HepG2 (cell line): Measurements from ENCODE around the gene PJA1. TPM values are rescaled to one million over a fixed set of nuclear protein-coding genes. Genes with fewer than 3 reads are reported as not detected.

Experiments used
- ATAC-seq: fragments of 200-7000 bp; cut with Tn5 transposase; 3 replicates; pipeline ENCODE4 v1.9.1; 2020; ENCODE audit warnings: mild to moderate bottlenecking, moderate library complexity
- BruUV-seq: library from RNA; stranded (reverse); fragments of 400-500 nt; replicated peaks from 2 replicates; lab custom pipeline; 2021; lab: Mats Ljungman, UMichigan
- CTCF ChIA-PET: fragments of 300-600 bp; formaldehyde crosslinking; extraction: SDS; loops from one replicate; lab custom pipeline; 2021; ENCODE audit warnings: low total read pairs, inconsistent platforms, low intra/inter-chr PET ratio; lab: Yijun Ruan, JAX
- POLR2A ChIA-PET: fragments of 350-600 bp; sonication (Branson Sonifier 250); formaldehyde crosslinking; loops from one replicate; lab custom pipeline; 2020; ENCODE audit warnings: antibody characterized with exemption, inconsistent platforms; lab: Yijun Ruan, JAX
- DNase-seq: peaks from one replicate; pipeline ENCODE4 v3.0.0-alpha.2; 2015; ENCODE audit warnings: low spot score
- FAIRE-seq: peaks from 3 replicates; lab custom pipeline; 2011; peaks lifted over from hg19 to GRCh38; lab: Jason Lieb, UNC
- H2AFZ ChIP-seq: one replicate; pipeline ENCODE4 v1.6.1; 2011; ENCODE audit warnings: low read length, inconsistent platforms
- H3K27ac ChIP-seq: fragments of 300-600 bp; 3 replicates; pipeline ENCODE4 v1.8.0; 2011; ENCODE audit warnings: mixed run types, mild to moderate bottlenecking, mixed read lengths, low read length, inconsistent platforms; ENCODE audit not compliant: insufficient read depth; ENCODE audit errors: extremely low read length
- H3K27me3 ChIP-seq, 2 experiments: fragments of 200-600 bp in 1 of 2; 2 replicates in 1 of 2; 3 replicates in 1 of 2; pipeline versions ENCODE4 v1.6.0 to v1.8.0; 2011; ENCODE audit warnings: low read length in 2 of 2, mild to moderate bottlenecking in 2 of 2, moderate library complexity in 2 of 2, inconsistent platforms in 1 of 2; ENCODE audit not compliant: insufficient read depth in 2 of 2, control insufficient read depth in 1 of 2
- H3K36me3 ChIP-seq, 2 experiments: fragments of 200-600 bp in 1 of 2; replicated peaks in 1 of 2; 2 replicates in 1 of 2; 3 replicates in 1 of 2; pipeline versions ENCODE4 v1.5.1 to v1.8.0; 2011; ENCODE audit warnings: low read length in 2 of 2, inconsistent platforms in 1 of 2; ENCODE audit not compliant: insufficient read depth in 2 of 2, control insufficient read depth in 1 of 2
- H3K4me1 ChIP-seq: 2 replicates; pipeline ENCODE4 v1.5.1; 2012; ENCODE audit warnings: low read length, inconsistent platforms; ENCODE audit not compliant: insufficient read depth
- H3K4me2 ChIP-seq: 2 replicates; pipeline ENCODE4 v1.6.0; 2011; ENCODE audit warnings: low read depth, low read length, inconsistent platforms
- H3K4me3 ChIP-seq, 3 experiments: fragments of 200-600 bp in 1 of 3; sonication (generic), shearing (Covaris generic) in 1 of 3; replicated peaks in 1 of 3; 2 replicates each; pipeline ENCODE4 v1.5.1; 2011 to 2016; ENCODE audit warnings: low read length in 3 of 3, inconsistent platforms in 2 of 3, low read depth in 2 of 3, mild to moderate bottlenecking in 2 of 3, control low read depth in 1 of 3, mixed read lengths in 1 of 3; ENCODE audit not compliant: insufficient read depth in 1 of 3
- H3K79me2 ChIP-seq: one replicate; pipeline ENCODE4 v1.6.1; 2011; ENCODE audit warnings: low read length, inconsistent platforms; ENCODE audit not compliant: insufficient read depth
- H3K9ac ChIP-seq: 2 replicates; pipeline ENCODE4 v1.6.0; 2011; ENCODE audit warnings: mild to moderate bottlenecking, low read depth, low read length, inconsistent platforms; ENCODE audit not compliant: insufficient read depth
- H3K9me3 ChIP-seq: 2 replicates; pipeline ENCODE4 v1.5.1; 2012; ENCODE audit warnings: mild to moderate bottlenecking, low read length
- H4K20me1 ChIP-seq: 2 replicates; pipeline ENCODE4 v1.6.0; 2011; ENCODE audit warnings: inconsistent platforms, mild to moderate bottlenecking, low read length, moderate library complexity; ENCODE audit not compliant: insufficient read depth
- ATF1 ChIP-seq: IDR thresholded peaks from 2 replicates; pipeline ENCODE4 v1.6.1; 2016; ENCODE audit warnings: mild to moderate bottlenecking, control low read depth
- CREM ChIP-seq, 2 experiments: sonication (generic) in 1 of 2; formaldehyde crosslinking in 1 of 2; IDR thresholded peaks; 2 replicates each; pipeline versions ENCODE4 v1.4.0 to v1.6.1; 2016 to 2020; ENCODE audit warnings: antibody characterized with exemption in 1 of 2, mild to moderate bottlenecking in 1 of 2, missing genetic modification reagents in 1 of 2
- ETV5 ChIP-seq: IDR thresholded peaks from 2 replicates; pipeline ENCODE4 v1.6.1; 2018; ENCODE audit warnings: missing biosample characterization, missing genetic modification reagents, inconsistent platforms, borderline replicate concordance
- HNRNPUL1 ChIP-seq: fragments of 200-400 bp; formaldehyde crosslinking; IDR thresholded peaks from 2 replicates; pipeline ENCODE4 v1.6.1; 2017; ENCODE audit warnings: low read depth, mild to moderate bottlenecking, low read length, moderate library complexity
- HOMEZ ChIP-seq: IDR thresholded peaks from 2 replicates; pipeline ENCODE4 v1.6.1; 2016; ENCODE audit warnings: low read depth
- JARID2 ChIP-seq: sonication (generic); formaldehyde crosslinking; IDR thresholded peaks from 2 replicates; pipeline ENCODE4 v1.8.1; 2023; ENCODE audit warnings: missing genetic modification reagents, inconsistent platforms; ENCODE audit not compliant: insufficient replicate concordance
- KAT8 ChIP-seq: IDR thresholded peaks from 2 replicates; pipeline ENCODE4 v1.6.1; 2016; ENCODE audit warnings: missing genetic modification reagents, missing compliant biosample characterization
- MIER2 ChIP-seq: IDR thresholded peaks from 2 replicates; pipeline ENCODE4 v1.6.1; 2016; ENCODE audit warnings: missing biosample characterization, missing genetic modification reagents
- NFYC ChIP-seq: IDR thresholded peaks from 2 replicates; pipeline ENCODE4 v1.6.1; 2016; ENCODE audit warnings: missing genetic modification reagents, missing compliant biosample characterization
- ZFP36 ChIP-seq: fragments of 150-350 bp; IDR thresholded peaks from 2 replicates; pipeline ENCODE4 v1.6.1; 2018; ENCODE audit warnings: borderline replicate concordance, low read length, low read depth; ENCODE audit not compliant: partially characterized antibody
- ZMYM2 ChIP-seq: sonication (generic); formaldehyde crosslinking; IDR thresholded peaks from 2 replicates; pipeline ENCODE4 v1.8.0; 2022; ENCODE audit warnings: mild to moderate bottlenecking, missing genetic modification reagents
- ZNF556 ChIP-seq: sonication (generic); formaldehyde crosslinking; IDR thresholded peaks from 2 replicates; pipeline ENCODE4 v1.4.0; 2020; ENCODE audit warnings: mild to moderate bottlenecking, missing genetic modification reagents, borderline replicate concordance
- ZNF564 ChIP-seq: sonication (generic); formaldehyde crosslinking; IDR thresholded peaks from 2 replicates; pipeline ENCODE4 v1.8.1; 2023; ENCODE audit warnings: mild to moderate bottlenecking, missing genetic modification reagents
- WGBS: methylation state at CpG from one replicate; pipeline ENCODE4 v1.1.6; 2017; ENCODE audit warnings: low lambda C conversion rate; 5-methylcytosine and 5-hydroxymethylcytosine counted together
- in situ Hi-C: cut with HindIII; loops from 2 replicates; pipeline ENCODE4 v1.10.0; 2017; ENCODE audit warnings: low pct_unique_long_range_greater_than_20kb; ENCODE audit not compliant: extremely low pct_ligation_motif_present
- intact Hi-C: fragments of 100-400 bp; cut with micrococcal nuclease; formaldehyde crosslinking; loops from one replicate; pipeline ENCODE4 v1.10.0; 2022; ENCODE audit not compliant: unreplicated experiment
- polyA plus RNA-seq, 8 experiments: library from polyadenylated mRNA; depleted of rRNA in 3 of 8; stranded (reverse) in 7 of 8; unstranded in 1 of 8; fragments of >200 nt; fragmentation: Illumina TruSeq in 4 of 8; extraction: Trizol in 4 of 8; gene quantifications; 2 replicates each; pipeline versions ENCODE4 v1.2.1 to v1.2.3, GENCODE V29; 2011 to 2016; ENCODE audit warnings: low read depth in 4 of 8, missing spikeins in 1 of 8, mixed read lengths in 1 of 8; ENCODE audit not compliant: insufficient read depth in 1 of 8
- total RNA-seq, 5 experiments: library from RNA; depleted of rRNA; stranded (reverse); fragments of >200 nt; fragmentation: Illumina TruSeq; extraction: Trizol; gene quantifications; 2 replicates each; pipeline ENCODE4 v1.2.3, GENCODE V29; 2016; ENCODE audit warnings: low read depth in 1 of 5
- TF ChIP-seq, protein P1 (sequence below): sonication (generic); formaldehyde crosslinking; IDR thresholded peaks from 2 replicates; pipeline ENCODE4 v1.5.1; 2020; ENCODE audit warnings: missing genetic modification reagents, mild to moderate bottlenecking, borderline replicate concordance
- TF ChIP-seq, protein P2 (sequence below): sonication (generic); formaldehyde crosslinking; IDR thresholded peaks from 2 replicates; pipeline ENCODE4 v1.5.0; 2020; ENCODE audit warnings: missing genetic modification reagents, mild to moderate bottlenecking, borderline replicate concordance

The PJA1 gene
- total and polyA plus RNA-seq, 2 of the 13 experiments (the other 11 are each of a cell fraction or from before 2014, with no cell fraction given) = 3.6 to 9.6 TPM

DNA sequence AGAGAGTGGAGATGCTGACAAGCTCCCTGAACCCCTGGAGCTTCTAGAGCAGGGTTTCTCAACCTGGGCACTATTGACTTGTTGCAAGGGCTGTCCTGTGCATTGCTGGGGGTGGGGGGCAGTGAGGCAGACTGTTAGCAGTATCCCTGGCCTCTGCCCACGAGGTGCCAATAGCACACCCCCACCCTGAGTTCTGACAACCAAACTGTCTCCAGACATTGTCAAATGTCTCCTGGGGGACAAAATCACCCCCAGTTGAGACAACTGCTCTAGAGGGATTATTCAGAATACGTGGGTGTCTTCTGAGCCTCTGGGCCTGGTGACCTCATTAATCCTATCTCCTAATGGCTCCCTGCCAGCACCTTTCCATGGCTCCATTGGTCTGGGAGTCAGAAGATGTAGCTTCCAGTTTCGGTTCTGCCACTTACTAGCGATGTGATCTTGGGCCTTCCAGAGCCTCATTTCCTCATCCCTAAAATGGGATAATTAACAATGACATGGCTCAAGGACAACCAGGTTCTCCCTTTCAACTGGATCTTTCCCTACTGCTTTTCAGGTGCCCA lies 17.6 kb upstream of the PJA1 start:
- intact Hi-C loops = no loop called here

More for the DNA sequence above, 17.6 kb upstream of the PJA1 start:
- no peak overlapping the region for H3K9ac ChIP-seq
- no peak for DNase-seq
- TF ChIP-seq MIER2 (CRISPR knock-in tag) (no peak), HNRNPUL1 (no peak), ZNF556 (CRISPR knock-in tag) (no peak), KAT8 (CRISPR knock-in tag) (no peak), JARID2 (CRISPR knock-in tag) (no peak), HOMEZ (CRISPR knock-in tag) (no peak), CREM (IDR thresholded peaks at IDR 0.05) (no peak), CREM (CRISPR knock-in tag; IDR thresholded peaks at IDR 0.05) (no peak), NFYC (CRISPR knock-in tag) (no peak), ZNF564 (CRISPR knock-in tag) (no peak), ATF1 (CRISPR knock-in tag) (no peak), ETV5 (no peak), ZMYM2 (CRISPR knock-in tag) (no peak), ZFP36 (no peak)
- TF ChIP-seq, protein P1, sequence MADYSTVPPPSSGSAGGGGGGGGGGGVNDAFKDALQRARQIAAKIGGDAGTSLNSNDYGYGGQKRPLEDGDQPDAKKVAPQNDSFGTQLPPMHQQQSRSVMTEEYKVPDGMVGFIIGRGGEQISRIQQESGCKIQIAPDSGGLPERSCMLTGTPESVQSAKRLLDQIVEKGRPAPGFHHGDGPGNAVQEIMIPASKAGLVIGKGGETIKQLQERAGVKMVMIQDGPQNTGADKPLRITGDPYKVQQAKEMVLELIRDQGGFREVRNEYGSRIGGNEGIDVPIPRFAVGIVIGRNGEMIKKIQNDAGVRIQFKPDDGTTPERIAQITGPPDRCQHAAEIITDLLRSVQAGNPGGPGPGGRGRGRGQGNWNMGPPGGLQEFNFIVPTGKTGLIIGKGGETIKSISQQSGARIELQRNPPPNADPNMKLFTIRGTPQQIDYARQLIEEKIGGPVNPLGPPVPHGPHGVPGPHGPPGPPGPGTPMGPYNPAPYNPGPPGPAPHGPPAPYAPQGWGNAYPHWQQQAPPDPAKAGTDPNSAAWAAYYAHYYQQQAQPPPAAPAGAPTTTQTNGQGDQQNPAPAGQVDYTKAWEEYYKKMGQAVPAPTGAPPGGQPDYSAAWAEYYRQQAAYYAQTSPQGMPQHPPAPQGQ (CRISPR knock-in tag) = no peak
- TF ChIP-seq, protein P2, sequence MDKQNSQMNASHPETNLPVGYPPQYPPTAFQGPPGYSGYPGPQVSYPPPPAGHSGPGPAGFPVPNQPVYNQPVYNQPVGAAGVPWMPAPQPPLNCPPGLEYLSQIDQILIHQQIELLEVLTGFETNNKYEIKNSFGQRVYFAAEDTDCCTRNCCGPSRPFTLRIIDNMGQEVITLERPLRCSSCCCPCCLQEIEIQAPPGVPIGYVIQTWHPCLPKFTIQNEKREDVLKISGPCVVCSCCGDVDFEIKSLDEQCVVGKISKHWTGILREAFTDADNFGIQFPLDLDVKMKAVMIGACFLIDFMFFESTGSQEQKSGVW (CRISPR knock-in tag) = no peak
- TF ChIP-seq, all 625 proteins: peak for 0
- POLR2A ChIA-PET = no interaction called here
- no peaks in the 10 kb centered on the region for H3K36me3 ChIP-seq
- H3K27ac ChIP-seq = no peak overlapping the region
- H3K4me2 ChIP-seq = no peak overlapping the region
- H3K27me3 ChIP-seq = no peaks in the 10 kb centered on the region; a peak in 1 of 5 replicates
- H2AFZ ChIP-seq = no peak overlapping the region
- CTCF ChIA-PET = no interaction called here
- H3K9me3 ChIP-seq = no peaks in the 10 kb centered on the region
- H3K79me2 ChIP-seq = no peaks in the 10 kb centered on the region
- H3K4me1 ChIP-seq = no peaks in the 10 kb centered on the region
- FAIRE-seq (no peak), ATAC-seq (no peak)
- BruUV-seq = no TSS peak
- in situ Hi-C loops = no loop called here
- H3K4me3 ChIP-seq = no peak overlapping the region
- H4K20me1 ChIP-seq = no peaks in the 10 kb centered on the region
- WGBS = no CpG with 5 or more reads among the region's 4 CpGs
